ENCODE data around the gene UBN2.
"Not testable (repeated sequence)": the region's sequence is repeated elsewhere in the genome, so short reads cannot be mapped to it uniquely, and the experiment has no call there.

UBN2 gene

DNA sequence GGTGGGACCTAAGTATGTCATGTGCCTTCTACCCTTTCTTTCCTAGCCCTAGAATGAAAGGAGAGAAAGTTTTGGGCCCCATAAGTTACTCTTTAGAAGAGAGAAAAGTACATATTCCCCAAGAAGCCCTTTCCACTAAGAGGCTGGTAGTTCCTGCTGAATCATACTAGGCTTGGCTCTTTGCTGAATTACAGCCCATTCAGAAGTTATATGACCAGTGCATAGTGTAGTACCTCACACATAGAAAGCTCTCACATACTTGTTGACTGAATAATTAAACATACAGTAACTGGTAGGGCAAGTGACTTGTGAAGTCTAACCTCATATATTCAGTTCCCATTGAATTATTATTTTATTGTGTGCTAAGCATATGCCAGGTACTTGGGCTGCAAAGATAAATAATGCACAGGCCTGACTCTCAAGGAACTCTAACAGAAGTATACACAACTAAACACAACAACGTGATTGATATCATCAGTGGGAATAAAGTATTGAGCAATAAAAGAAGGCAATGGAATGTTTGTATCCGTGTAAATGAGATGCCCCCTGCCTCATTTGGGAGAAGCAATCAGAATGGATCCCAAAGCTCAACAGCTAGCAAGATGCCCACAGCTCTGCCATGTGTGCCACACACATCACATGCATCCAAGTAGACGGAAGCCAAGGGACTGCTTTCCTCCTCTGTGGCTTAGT, 38.9 kb upstream of the UBN2 start:
- Histone ChIP-seq H3K4me3 (no peak overlapping the region), H3K27ac (no peak overlapping the region)
- no peak for DNase-seq (ENCODE audit: low spot score)
- no peak for TF ChIP-seq CTCF (IDR thresholded peaks at IDR 0.05)

GRCh38 chr7:139200382-139200781, 30.7 kb upstream of the UBN2 start:
- H3K4me3 ChIP-seq = no peak overlapping the region
- DNase-seq (ENCODE audit: low spot score) = no peak
- TF ChIP-seq CTCF (IDR thresholded peaks at IDR 0.05) = no peak
- no peak overlapping the region for H3K27ac ChIP-seq

DNA sequence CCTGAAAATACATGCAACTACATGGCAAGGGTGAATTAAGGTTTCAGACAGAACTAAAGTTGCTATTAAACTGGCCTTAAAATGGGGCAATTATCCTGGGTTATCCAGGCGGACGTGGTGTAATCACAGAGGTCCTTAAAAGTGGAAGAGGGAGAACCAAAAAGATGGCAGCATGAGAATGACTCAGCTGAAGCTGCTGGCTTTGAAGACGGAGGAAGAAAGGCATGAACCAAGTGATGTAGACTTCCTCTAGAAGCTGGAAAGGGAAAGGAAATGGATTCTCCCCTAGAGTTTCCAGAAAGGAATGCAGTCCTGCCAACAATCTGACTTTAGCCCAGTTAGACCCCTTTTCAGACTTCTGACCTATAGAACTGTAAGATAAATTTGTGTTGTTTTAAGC, 27.0 kb upstream of the UBN2 start:
- TF ChIP-seq CTCF (IDR thresholded peaks at IDR 0.05) = no peak
- no peak overlapping the region for H3K27ac ChIP-seq
- no peak overlapping the region for H3K4me3 ChIP-seq
- DNase-seq (ENCODE audit: low spot score) = no peak

DNA sequence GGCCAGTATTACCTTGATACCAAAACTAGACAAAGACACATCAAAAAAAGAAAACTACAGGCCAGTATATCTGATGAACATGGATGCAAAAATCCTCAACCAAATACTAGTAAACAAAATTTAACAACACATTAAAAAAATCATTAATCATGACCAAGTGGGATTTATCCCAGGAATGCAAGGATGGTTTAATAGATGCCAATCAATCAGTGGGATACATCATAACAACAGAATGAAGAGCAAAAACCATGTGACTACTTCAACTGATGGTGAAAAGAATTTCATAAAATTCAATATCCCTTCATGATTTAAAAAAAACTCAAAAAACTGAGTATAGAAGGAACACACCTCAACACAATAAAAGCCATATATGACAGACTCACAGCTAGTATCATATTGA, 25.2 kb upstream of the UBN2 start:
- Histone ChIP-seq H3K27ac (no peak overlapping the region), H3K4me3 (no peak overlapping the region)
- no peak for DNase-seq (ENCODE audit: low spot score)
- TF ChIP-seq CTCF (IDR thresholded peaks at IDR 0.05) = no peak

DNA sequence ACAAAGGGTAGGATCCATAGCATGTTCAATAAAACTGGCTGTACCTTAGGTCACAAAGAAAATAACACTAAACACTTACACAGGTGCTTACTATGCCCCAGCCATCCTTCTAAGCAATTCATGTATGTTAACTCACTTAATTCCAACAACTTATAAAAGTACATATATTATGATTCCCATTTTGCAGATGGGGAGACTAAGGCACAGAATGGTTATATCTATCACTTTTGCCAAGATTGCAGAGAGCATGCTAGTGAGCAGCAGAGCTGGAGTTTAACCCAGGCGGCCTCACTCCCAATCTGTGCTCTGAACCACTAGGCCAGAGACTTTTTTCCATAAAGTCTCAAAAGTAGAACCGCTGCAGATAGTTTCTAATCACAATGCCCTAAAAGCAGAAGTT, 18.9 kb upstream of the UBN2 start:
- Histone ChIP-seq H3K4me3 (no peak overlapping the region), H3K27ac (no peak overlapping the region)
- DNase-seq (ENCODE audit: low spot score) = no peak
- TF ChIP-seq CTCF (IDR thresholded peaks at IDR 0.05) = no peak

DNA sequence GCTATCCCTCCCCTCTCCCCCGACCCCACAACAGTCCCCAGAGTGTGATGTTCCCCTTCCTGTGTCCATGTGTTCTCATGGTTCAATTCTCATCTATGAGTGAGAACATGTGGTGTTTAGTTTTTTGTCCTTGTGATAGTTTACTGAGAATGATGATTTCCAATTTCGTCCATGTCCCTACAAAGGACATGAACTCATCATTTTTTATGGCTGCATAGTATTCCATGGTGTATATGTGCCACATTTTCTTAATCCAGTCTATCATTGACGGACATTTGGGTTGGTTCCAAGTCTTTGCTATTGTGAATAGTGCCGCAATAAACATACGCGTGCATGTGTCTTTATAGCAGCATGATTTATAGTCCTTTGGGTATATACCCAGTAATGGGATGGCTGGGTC, 17.5 kb upstream of the UBN2 start:
- H3K4me3 ChIP-seq; DNase-seq (ENCODE audit: low spot score): not testable (repeated sequence)

DNA sequence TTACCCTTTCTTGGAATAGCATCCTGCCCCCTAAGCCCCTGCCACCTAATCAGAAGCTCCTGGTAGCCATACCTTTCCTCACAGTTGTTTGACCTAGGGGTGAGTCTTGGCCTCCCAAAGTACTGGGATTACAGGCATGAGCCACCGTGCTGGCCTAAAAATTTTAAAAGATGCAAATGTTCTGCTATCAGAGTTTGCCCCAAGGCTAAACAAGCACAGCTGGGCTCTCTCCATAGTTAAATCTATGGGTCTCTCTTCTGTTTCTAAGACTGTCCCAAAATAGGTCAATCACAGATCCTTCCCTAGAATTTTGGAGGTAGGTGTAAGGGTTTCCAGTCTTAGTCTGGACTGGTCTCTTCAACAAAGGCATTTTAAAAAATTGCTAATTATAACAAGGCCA, 12.9 kb upstream of the UBN2 start:
- Histone ChIP-seq H3K4me3 (no peak overlapping the region), H3K27ac (no peak overlapping the region)
- no peak for TF ChIP-seq CTCF (IDR thresholded peaks at IDR 0.05)
- no peak for DNase-seq (ENCODE audit: low spot score)

More for the DNA sequence above, 17.5 kb upstream of the UBN2 start:
- not testable (repeated sequence) for H3K27ac ChIP-seq
